DOHH2 (cell line): ENCODE data around the gene AFDN.

Experiments
- CTCF ChIP-seq: fragments of 200-600 bp; sonication (generic); IDR thresholded peaks from one replicate; pipeline ENCODE4 v1.5.1; 2014; ENCODE audit warnings: antibody characterized with exemption, mild to moderate bottlenecking, low read depth, low read length; ENCODE audit not compliant: poor library complexity, severe bottlenecking
- EZH2phosphoT487 ChIP-seq: fragments of 200-600 bp; sonication (generic); IDR thresholded peaks from 2 replicates; pipeline ENCODE4 v1.6.1; 2017; ENCODE audit warnings: borderline replicate concordance, mild to moderate bottlenecking, antibody characterized with exemption, low read length, moderate library complexity, mixed read lengths

- no peak for TF ChIP-seq CTCF
- TF ChIP-seq EZH2phosphoT487: no peak
Observed at GRCh38 chr6:167910652-167911051, 83.9 kb downstream of the AFDN start.
